HepG2 (cell line): ENCODE data around the gene SEBOX. TPM values are rescaled to one million over a fixed set of nuclear protein-coding genes. Genes with fewer than 3 reads are reported as not detected.

Source experiments
- ATAC-seq: fragments of 200-7000 bp; cut with Tn5 transposase; 3 replicates; pipeline ENCODE4 v1.9.1; 2020; ENCODE audit warnings: mild to moderate bottlenecking, moderate library complexity
- BruUV-seq: library from RNA; stranded (reverse); fragments of 400-500 nt; replicated peaks from 2 replicates; lab custom pipeline; 2021; lab: Mats Ljungman, UMichigan
- CTCF ChIA-PET: fragments of 300-600 bp; formaldehyde crosslinking; extraction: SDS; loops from one replicate; lab custom pipeline; 2021; ENCODE audit warnings: low total read pairs, inconsistent platforms, low intra/inter-chr PET ratio; lab: Yijun Ruan, JAX
- POLR2A ChIA-PET: fragments of 350-600 bp; sonication (Branson Sonifier 250); formaldehyde crosslinking; loops from one replicate; lab custom pipeline; 2020; ENCODE audit warnings: antibody characterized with exemption, inconsistent platforms; lab: Yijun Ruan, JAX
- DNase-seq: peaks from one replicate; pipeline ENCODE4 v3.0.0-alpha.2; 2015; ENCODE audit warnings: low spot score
- FAIRE-seq: peaks from 3 replicates; lab custom pipeline; 2011; peaks lifted over from hg19 to GRCh38; lab: Jason Lieb, UNC
- H2AFZ ChIP-seq: one replicate; pipeline ENCODE4 v1.6.1; 2011; ENCODE audit warnings: low read length, inconsistent platforms
- H3K27ac ChIP-seq: fragments of 300-600 bp; 3 replicates; pipeline ENCODE4 v1.8.0; 2011; ENCODE audit warnings: mixed run types, mild to moderate bottlenecking, mixed read lengths, low read length, inconsistent platforms; ENCODE audit not compliant: insufficient read depth; ENCODE audit errors: extremely low read length
- H3K27me3 ChIP-seq, 2 experiments: fragments of 200-600 bp in 1 of 2; 2 replicates in 1 of 2; 3 replicates in 1 of 2; pipeline versions ENCODE4 v1.6.0 to v1.8.0; 2011; ENCODE audit warnings: low read length in 2 of 2, mild to moderate bottlenecking in 2 of 2, moderate library complexity in 2 of 2, inconsistent platforms in 1 of 2; ENCODE audit not compliant: insufficient read depth in 2 of 2, control insufficient read depth in 1 of 2
- H3K36me3 ChIP-seq, 2 experiments: fragments of 200-600 bp in 1 of 2; replicated peaks in 1 of 2; 2 replicates in 1 of 2; 3 replicates in 1 of 2; pipeline versions ENCODE4 v1.5.1 to v1.8.0; 2011; ENCODE audit warnings: low read length in 2 of 2, inconsistent platforms in 1 of 2; ENCODE audit not compliant: insufficient read depth in 2 of 2, control insufficient read depth in 1 of 2
- H3K4me1 ChIP-seq: 2 replicates; pipeline ENCODE4 v1.5.1; 2012; ENCODE audit warnings: low read length, inconsistent platforms; ENCODE audit not compliant: insufficient read depth
- H3K4me2 ChIP-seq: 2 replicates; pipeline ENCODE4 v1.6.0; 2011; ENCODE audit warnings: low read depth, low read length, inconsistent platforms
- H3K4me3 ChIP-seq, 3 experiments: fragments of 200-600 bp in 1 of 3; sonication (generic), shearing (Covaris generic) in 1 of 3; replicated peaks in 1 of 3; 2 replicates each; pipeline ENCODE4 v1.5.1; 2011 to 2016; ENCODE audit warnings: low read length in 3 of 3, inconsistent platforms in 2 of 3, low read depth in 2 of 3, mild to moderate bottlenecking in 2 of 3, control low read depth in 1 of 3, mixed read lengths in 1 of 3; ENCODE audit not compliant: insufficient read depth in 1 of 3
- H3K79me2 ChIP-seq: one replicate; pipeline ENCODE4 v1.6.1; 2011; ENCODE audit warnings: low read length, inconsistent platforms; ENCODE audit not compliant: insufficient read depth
- H3K9ac ChIP-seq: 2 replicates; pipeline ENCODE4 v1.6.0; 2011; ENCODE audit warnings: mild to moderate bottlenecking, low read depth, low read length, inconsistent platforms; ENCODE audit not compliant: insufficient read depth
- H3K9me3 ChIP-seq: 2 replicates; pipeline ENCODE4 v1.5.1; 2012; ENCODE audit warnings: mild to moderate bottlenecking, low read length
- H4K20me1 ChIP-seq: 2 replicates; pipeline ENCODE4 v1.6.0; 2011; ENCODE audit warnings: inconsistent platforms, mild to moderate bottlenecking, low read length, moderate library complexity; ENCODE audit not compliant: insufficient read depth
- GTF2F1 ChIP-seq: fragments of 150-350 bp; IDR thresholded peaks from 2 replicates; pipeline ENCODE4 v1.6.1; 2014; ENCODE audit warnings: low read length
- NFKB2 ChIP-seq: sonication (generic); formaldehyde crosslinking; IDR thresholded peaks from 2 replicates; pipeline ENCODE4 v1.4.0; 2020; ENCODE audit warnings: missing genetic modification reagents, borderline replicate concordance
- POLR2A ChIP-seq, 2 experiments: IDR thresholded peaks; 2 replicates each; pipeline ENCODE4 v1.6.1; 2011; ENCODE audit warnings: low read depth in 2 of 2, low read length in 2 of 2, mild to moderate bottlenecking in 1 of 2, moderate library complexity in 1 of 2; ENCODE audit not compliant: insufficient read depth in 1 of 2
- ZNF335 ChIP-seq: sonication (generic); formaldehyde crosslinking; IDR thresholded peaks from 2 replicates; pipeline ENCODE4 v1.4.0; 2020; ENCODE audit warnings: missing genetic modification reagents
- WGBS: methylation state at CpG from one replicate; pipeline ENCODE4 v1.1.6; 2017; ENCODE audit warnings: low lambda C conversion rate; 5-methylcytosine and 5-hydroxymethylcytosine counted together
- in situ Hi-C: cut with HindIII; loops from 2 replicates; pipeline ENCODE4 v1.10.0; 2017; ENCODE audit warnings: low pct_unique_long_range_greater_than_20kb; ENCODE audit not compliant: extremely low pct_ligation_motif_present
- intact Hi-C: fragments of 100-400 bp; cut with micrococcal nuclease; formaldehyde crosslinking; loops from one replicate; pipeline ENCODE4 v1.10.0; 2022; ENCODE audit not compliant: unreplicated experiment
- polyA plus RNA-seq, 8 experiments: library from polyadenylated mRNA; depleted of rRNA in 3 of 8; stranded (reverse) in 7 of 8; unstranded in 1 of 8; fragments of >200 nt; fragmentation: Illumina TruSeq in 4 of 8; extraction: Trizol in 4 of 8; gene quantifications; 2 replicates each; pipeline versions ENCODE4 v1.2.1 to v1.2.3, GENCODE V29; 2011 to 2016; ENCODE audit warnings: low read depth in 4 of 8, missing spikeins in 1 of 8, mixed read lengths in 1 of 8; ENCODE audit not compliant: insufficient read depth in 1 of 8
- total RNA-seq, 5 experiments: library from RNA; depleted of rRNA; stranded (reverse); fragments of >200 nt; fragmentation: Illumina TruSeq; extraction: Trizol; gene quantifications; 2 replicates each; pipeline ENCODE4 v1.2.3, GENCODE V29; 2016; ENCODE audit warnings: low read depth in 1 of 5
- TF ChIP-seq, protein P1 (sequence below): sonication (generic); formaldehyde crosslinking; IDR thresholded peaks from 2 replicates; pipeline ENCODE4 v1.9.0; 2021; ENCODE audit warnings: missing genetic modification reagents, mild to moderate bottlenecking, borderline replicate concordance
- TF ChIP-seq, protein P2 (sequence below): sonication (generic); formaldehyde crosslinking; IDR thresholded peaks from 2 replicates; pipeline ENCODE4 v1.8.0; 2022; ENCODE audit warnings: low read depth, missing genetic modification reagents
- TF ChIP-seq, protein P3 (sequence below): sonication (generic); formaldehyde crosslinking; IDR thresholded peaks from 2 replicates; pipeline ENCODE4 v1.4.0; 2020; ENCODE audit warnings: mild to moderate bottlenecking, missing genetic modification reagents
- TF ChIP-seq, protein P4 (sequence below): sonication (generic); formaldehyde crosslinking; IDR thresholded peaks from 2 replicates; pipeline ENCODE4 v1.4.0; 2020; ENCODE audit warnings: missing genetic modification reagents

The SEBOX gene
- total and polyA plus RNA-seq, 2 of the 13 experiments (the other 11 are each of a cell fraction or from before 2014, with no cell fraction given), result not detected

DNA sequence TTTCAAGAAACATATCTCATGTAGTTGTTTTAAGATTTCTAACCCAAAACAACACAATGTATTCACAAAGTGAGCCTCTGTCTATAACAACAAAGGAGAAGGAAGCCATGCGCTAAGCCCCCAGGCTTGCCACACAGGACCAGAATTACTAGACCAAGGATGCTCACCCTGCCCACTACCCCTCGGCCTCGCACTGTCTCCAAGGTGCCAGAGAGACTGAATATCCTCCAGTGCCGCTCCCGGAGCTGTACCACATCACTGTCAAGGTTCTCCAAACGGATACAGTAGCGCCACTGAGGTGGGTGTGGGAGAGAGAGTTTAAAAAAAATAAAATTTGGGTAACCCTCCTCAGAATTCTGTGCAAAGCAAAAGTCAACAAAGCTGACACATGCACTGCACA lies 14.7 kb downstream of the SEBOX start:
- Histone ChIP-seq H3K9ac (no peak overlapping the region), H3K36me3 (peaks cover 23 to 75% of the 10 kb centered on the region in 2 experiments), H3K4me2 (no peak overlapping the region), H3K79me2 (peaks cover 4% of the 10 kb centered on the region), H3K27me3 (no peaks in the 10 kb centered on the region), H3K9me3 (no peaks in the 10 kb centered on the region)
- intact Hi-C loops, result no loop called here
- no peak for DNase-seq
- CTCF ChIA-PET, result no interaction called here
- BruUV-seq, result no TSS peak
- POLR2A ChIA-PET, result interaction anchor here (1.1 to 1.4 kb wide), 2 partner anchors 20 to 21 kb away, joined by 3 to 4 read pairs; partner anchors contain the start of genes SARM1 and VTN
- in situ Hi-C loops, result no loop called here
- FAIRE-seq, result no peak
- TF ChIP-seq GTF2F1 (no peak), POLR2A (IDR thresholded peaks at IDR 0.05; ENCODE audit: insufficient read depth in 1 of 2, low read depth in 2 of 2, low read length in 2 of 2) (0 out of 4 replicates have a peak, but pooled peaks of 1 of the 2 experiments have one; percentile 23), ZNF335 (CRISPR knock-in tag) (no peak), NFKB2 (CRISPR knock-in tag) (no peak)
- TF ChIP-seq, protein P1, sequence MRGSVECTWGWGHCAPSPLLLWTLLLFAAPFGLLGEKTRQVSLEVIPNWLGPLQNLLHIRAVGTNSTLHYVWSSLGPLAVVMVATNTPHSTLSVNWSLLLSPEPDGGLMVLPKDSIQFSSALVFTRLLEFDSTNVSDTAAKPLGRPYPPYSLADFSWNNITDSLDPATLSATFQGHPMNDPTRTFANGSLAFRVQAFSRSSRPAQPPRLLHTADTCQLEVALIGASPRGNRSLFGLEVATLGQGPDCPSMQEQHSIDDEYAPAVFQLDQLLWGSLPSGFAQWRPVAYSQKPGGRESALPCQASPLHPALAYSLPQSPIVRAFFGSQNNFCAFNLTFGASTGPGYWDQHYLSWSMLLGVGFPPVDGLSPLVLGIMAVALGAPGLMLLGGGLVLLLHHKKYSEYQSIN (CRISPR knock-in tag), result no peak
- TF ChIP-seq, protein P2, sequence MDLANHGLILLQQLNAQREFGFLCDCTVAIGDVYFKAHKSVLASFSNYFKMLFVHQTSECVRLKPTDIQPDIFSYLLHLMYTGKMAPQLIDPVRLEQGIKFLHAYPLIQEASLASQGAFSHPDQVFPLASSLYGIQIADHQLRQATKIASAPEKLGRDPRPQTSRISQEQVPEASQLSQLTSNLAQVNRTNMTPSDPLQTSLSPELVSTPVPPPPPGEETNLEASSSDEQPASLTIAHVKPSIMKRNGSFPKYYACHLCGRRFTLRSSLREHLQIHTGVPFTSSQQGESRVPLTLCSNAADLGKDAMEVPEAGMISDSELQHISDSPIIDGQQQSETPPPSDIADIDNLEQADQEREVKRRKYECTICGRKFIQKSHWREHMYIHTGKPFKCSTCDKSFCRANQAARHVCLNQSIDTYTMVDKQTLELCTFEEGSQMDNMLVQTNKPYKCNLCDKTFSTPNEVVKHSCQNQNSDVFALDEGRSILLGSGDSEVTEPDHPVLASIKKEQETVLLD (CRISPR knock-in tag), result no peak
- TF ChIP-seq, protein P3, sequence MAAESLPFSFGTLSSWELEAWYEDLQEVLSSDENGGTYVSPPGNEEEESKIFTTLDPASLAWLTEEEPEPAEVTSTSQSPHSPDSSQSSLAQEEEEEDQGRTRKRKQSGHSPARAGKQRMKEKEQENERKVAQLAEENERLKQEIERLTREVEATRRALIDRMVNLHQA (CRISPR knock-in tag), result no peak
- TF ChIP-seq, protein P4, sequence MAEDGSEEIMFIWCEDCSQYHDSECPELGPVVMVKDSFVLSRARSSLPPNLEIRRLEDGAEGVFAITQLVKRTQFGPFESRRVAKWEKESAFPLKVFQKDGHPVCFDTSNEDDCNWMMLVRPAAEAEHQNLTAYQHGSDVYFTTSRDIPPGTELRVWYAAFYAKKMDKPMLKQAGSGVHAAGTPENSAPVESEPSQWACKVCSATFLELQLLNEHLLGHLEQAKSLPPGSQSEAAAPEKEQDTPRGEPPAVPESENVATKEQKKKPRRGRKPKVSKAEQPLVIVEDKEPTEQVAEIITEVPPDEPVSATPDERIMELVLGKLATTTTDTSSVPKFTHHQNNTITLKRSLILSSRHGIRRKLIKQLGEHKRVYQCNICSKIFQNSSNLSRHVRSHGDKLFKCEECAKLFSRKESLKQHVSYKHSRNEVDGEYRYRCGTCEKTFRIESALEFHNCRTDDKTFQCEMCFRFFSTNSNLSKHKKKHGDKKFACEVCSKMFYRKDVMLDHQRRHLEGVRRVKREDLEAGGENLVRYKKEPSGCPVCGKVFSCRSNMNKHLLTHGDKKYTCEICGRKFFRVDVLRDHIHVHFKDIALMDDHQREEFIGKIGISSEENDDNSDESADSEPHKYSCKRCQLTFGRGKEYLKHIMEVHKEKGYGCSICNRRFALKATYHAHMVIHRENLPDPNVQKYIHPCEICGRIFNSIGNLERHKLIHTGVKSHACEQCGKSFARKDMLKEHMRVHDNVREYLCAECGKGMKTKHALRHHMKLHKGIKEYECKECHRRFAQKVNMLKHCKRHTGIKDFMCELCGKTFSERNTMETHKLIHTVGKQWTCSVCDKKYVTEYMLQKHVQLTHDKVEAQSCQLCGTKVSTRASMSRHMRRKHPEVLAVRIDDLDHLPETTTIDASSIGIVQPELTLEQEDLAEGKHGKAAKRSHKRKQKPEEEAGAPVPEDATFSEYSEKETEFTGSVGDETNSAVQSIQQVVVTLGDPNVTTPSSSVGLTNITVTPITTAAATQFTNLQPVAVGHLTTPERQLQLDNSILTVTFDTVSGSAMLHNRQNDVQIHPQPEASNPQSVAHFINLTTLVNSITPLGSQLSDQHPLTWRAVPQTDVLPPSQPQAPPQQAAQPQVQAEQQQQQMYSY (CRISPR knock-in tag), result no peak
- TF ChIP-seq, all 625 proteins: peak for 1
- no peak for ATAC-seq
- no peak overlapping the region for H2AFZ ChIP-seq
- H3K4me1 ChIP-seq, result peaks cover 36% of the 10 kb centered on the region
- over 99% methylated on average over 7 of the region's 7 CpGs for WGBS
- H3K4me3 ChIP-seq, result no peak overlapping the region
- no peak overlapping the region for H3K27ac ChIP-seq
- no peaks in the 10 kb centered on the region for H4K20me1 ChIP-seq
